H1 (cell line): ENCODE measurements around the gene STXBP6.

Source experiments
- CREB1 ChIP-seq: IDR thresholded peaks from 2 replicates; pipeline ENCODE4 v1.6.1; 2012; ENCODE audit warnings: inconsistent platforms
- CTCF ChIP-seq, 3 experiments: IDR thresholded peaks; 1 replicate in 2 of 3; 2 replicates in 1 of 3; pipeline versions ENCODE4 v1.5.1 to v1.6.1; 2011; ENCODE audit warnings: low read length in 3 of 3, mild to moderate bottlenecking in 3 of 3, inconsistent platforms in 2 of 3, low read depth in 1 of 3, moderate library complexity in 1 of 3; ENCODE audit not compliant: insufficient read depth in 1 of 3; ENCODE audit errors: control extremely low read depth in 1 of 3
- EGR1 ChIP-seq: IDR thresholded peaks from 2 replicates; pipeline ENCODE4 v1.6.1; 2011; ENCODE audit warnings: low read depth, low read length, borderline replicate concordance
- EP300 ChIP-seq, 2 experiments: IDR thresholded peaks; 1 replicate in 1 of 2; 2 replicates in 1 of 2; pipeline ENCODE4 v1.6.1; 2011 to 2012; ENCODE audit warnings: low read depth in 2 of 2, low read length in 2 of 2, mild to moderate bottlenecking in 2 of 2, borderline replicate concordance in 1 of 2, inconsistent platforms in 1 of 2, moderate library complexity in 1 of 2
- EZH2 ChIP-seq: fragments of 200-600 bp; sonication (generic); IDR thresholded peaks from 2 replicates; pipeline ENCODE4 v1.7.1; 2012; ENCODE audit warnings: low read depth, mild to moderate bottlenecking, moderate library complexity, low read length, inconsistent platforms; ENCODE audit not compliant: severe bottlenecking
- JUND ChIP-seq: IDR thresholded peaks from 2 replicates; pipeline ENCODE4 v1.6.1; 2011; ENCODE audit warnings: mild to moderate bottlenecking, improper control_type of control experiment, low read length
- POLR2A ChIP-seq, 2 experiments: IDR thresholded peaks; 1 replicate in 1 of 2; 2 replicates in 1 of 2; pipeline ENCODE4 v1.6.1; 2011; ENCODE audit warnings: low read depth in 2 of 2, low read length in 2 of 2, mild to moderate bottlenecking in 2 of 2; ENCODE audit errors: control extremely low read depth in 1 of 2
- POLR2AphosphoS5 ChIP-seq: IDR thresholded peaks from 2 replicates; pipeline ENCODE4 v1.6.1; 2011; ENCODE audit warnings: low read depth, low read length
- RXRA ChIP-seq: IDR thresholded peaks from 2 replicates; pipeline ENCODE4 v1.6.1; 2011; ENCODE audit warnings: low read depth, mild to moderate bottlenecking, low read length, moderate library complexity; ENCODE audit not compliant: insufficient read depth
- SP1 ChIP-seq: IDR thresholded peaks from 2 replicates; pipeline ENCODE4 v1.6.1; 2011; ENCODE audit warnings: low read depth, low read length
- SP2 ChIP-seq: IDR thresholded peaks from 2 replicates; pipeline ENCODE4 v1.6.1; 2012; ENCODE audit warnings: mild to moderate bottlenecking, low read length, inconsistent platforms

DNA sequence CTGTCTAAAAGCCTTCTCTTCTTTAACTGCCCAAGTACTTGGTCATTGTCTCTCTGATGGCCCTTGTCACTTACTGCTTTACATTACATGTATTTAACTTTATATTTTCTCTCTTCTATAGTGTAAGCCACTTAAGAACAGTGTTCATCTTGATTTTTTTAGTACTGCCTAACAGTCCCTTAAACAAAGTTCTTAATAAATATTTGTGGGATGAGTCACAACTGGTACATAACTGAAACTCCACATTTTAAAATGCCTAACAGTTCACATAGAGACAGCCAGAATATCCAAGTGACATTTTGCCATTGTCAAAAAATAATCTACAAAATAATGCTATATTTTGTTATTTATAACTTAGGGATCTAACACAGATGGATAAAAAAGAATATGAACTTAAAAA, 146.6 kb downstream of the STXBP6 start:
- TF ChIP-seq CTCF (IDR thresholded peaks at IDR 0.05; ENCODE audit: control extremely low read depth in 1 of 3, insufficient read depth in 1 of 3, low read depth in 1 of 3, low read length in 3 of 3) (no peak), POLR2AphosphoS5 (no peak), SP1 (no peak), RXRA (no peak), POLR2A (IDR thresholded peaks at IDR 0.05; ENCODE audit: control extremely low read depth in 1 of 2, low read depth in 2 of 2, low read length in 2 of 2) (no peak), EZH2 (no peak), SP2 (no peak), CREB1 (no peak), JUND (no peak), EGR1 (no peak), EP300 (IDR thresholded peaks at IDR 0.05; ENCODE audit: borderline replicate concordance in 1 of 2, low read depth in 2 of 2, low read length in 2 of 2) (no peak)
